ENCODE data around the gene HPCAL1.
A peak's percentile ranks its signal among the peaks of the same experiment; 100 is the strongest.

The HPCAL1 gene

DNA sequence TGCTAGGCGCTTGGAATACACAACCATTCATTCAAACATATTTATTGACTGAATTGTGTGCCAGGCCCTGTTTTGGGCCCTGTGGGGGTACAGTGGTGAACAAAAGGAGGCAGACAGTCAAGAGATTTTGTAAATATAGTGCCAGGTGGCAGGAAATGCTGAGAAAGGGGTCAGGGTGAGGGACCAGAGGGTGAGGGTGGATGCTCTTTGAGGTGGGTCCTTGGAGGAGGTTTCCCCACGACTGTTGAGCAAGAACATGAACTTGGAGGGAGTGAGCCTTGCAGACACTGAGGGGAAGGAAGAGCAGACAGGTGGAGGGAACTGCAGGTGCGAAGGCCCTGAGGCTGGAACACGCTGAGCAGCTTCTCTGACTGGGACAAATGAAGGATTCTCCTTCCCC is 104.7 kb downstream of the HPCAL1 start:
- DNase-seq (ENCODE audit: extremely low spot score) = no peak
- ChIA-PET POLR2A (interaction anchor here (1.4 kb wide), 1 partner anchor 41 kb away, joined by 3 read pairs; the partner anchor contains the start of gene ODC1), CTCF (interaction anchor here (0.9 to 9.8 kb wide), 15 partner anchors 9 to 335 kb away, joined by 3 to 168 read pairs (median 17); partner anchors contain the start of genes HPCAL1, ODC1 and RRM2)
- TF ChIP-seq, protein P1, sequence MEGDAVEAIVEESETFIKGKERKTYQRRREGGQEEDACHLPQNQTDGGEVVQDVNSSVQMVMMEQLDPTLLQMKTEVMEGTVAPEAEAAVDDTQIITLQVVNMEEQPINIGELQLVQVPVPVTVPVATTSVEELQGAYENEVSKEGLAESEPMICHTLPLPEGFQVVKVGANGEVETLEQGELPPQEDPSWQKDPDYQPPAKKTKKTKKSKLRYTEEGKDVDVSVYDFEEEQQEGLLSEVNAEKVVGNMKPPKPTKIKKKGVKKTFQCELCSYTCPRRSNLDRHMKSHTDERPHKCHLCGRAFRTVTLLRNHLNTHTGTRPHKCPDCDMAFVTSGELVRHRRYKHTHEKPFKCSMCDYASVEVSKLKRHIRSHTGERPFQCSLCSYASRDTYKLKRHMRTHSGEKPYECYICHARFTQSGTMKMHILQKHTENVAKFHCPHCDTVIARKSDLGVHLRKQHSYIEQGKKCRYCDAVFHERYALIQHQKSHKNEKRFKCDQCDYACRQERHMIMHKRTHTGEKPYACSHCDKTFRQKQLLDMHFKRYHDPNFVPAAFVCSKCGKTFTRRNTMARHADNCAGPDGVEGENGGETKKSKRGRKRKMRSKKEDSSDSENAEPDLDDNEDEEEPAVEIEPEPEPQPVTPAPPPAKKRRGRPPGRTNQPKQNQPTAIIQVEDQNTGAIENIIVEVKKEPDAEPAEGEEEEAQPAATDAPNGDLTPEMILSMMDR (IDR thresholded peaks at IDR 0.05; ENCODE audit: control extremely low read depth, extremely low read depth, low read depth, missing control alignments) = no peak

DNA sequence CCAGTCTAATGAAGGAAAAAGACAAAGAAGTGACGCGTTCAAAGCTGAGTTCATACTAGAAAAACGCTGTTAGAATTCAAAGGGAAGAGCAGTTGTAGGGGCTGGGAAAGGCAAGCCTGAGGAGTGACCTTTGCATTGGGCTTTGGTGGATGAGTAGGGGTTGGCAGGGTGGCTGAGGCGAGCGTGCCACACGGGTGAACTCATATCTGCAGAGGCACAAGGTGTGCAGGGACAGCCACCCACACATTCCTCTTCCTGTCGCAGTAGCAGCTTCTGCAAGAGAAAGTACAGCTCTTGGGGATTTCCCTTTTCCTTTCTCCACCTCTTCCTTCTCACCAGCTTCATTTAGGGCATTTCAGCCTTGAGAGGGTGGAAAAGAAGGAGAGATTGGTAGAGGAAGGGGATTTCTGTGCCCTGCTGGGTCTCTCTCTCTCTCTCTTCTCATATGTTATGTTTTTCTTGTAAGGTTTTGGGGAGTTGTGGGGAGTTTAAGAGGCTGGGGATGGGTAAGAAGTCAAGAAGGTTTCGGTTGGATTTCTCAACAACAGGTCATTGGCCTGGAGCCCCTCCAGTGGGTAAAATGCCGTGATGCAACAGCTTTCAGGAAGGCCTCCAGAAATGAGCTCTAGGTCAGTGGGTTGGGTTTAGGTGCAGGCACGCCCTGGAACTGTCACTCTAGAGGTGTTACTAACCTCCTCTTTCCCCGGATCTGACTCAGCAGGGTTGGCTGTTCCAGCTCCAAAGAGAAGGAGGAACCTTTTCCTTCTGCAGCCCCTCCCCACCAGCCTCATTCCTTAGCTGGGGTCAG is 105.3 kb downstream of the HPCAL1 start:
- peak; percentile 74 for DNase-seq (ENCODE audit: extremely low spot score)
- ChIA-PET POLR2A (interaction anchor here (0.9 to 1.5 kb wide), 5 partner anchors 14 to 40 kb away, joined by 3 to 5 read pairs (median 3); partner anchors contain the start of gene ODC1), CTCF (interaction anchor here (0.9 to 9.8 kb wide), 38 partner anchors 9 to 594 kb away, joined by 3 to 168 read pairs (median 8); partner anchors contain the start of genes HPCAL1, ODC1 and RRM2)
- TF ChIP-seq, protein P1 (IDR thresholded peaks at IDR 0.05; ENCODE audit: control extremely low read depth, extremely low read depth, low read depth, missing control alignments) = no peak

DNA sequence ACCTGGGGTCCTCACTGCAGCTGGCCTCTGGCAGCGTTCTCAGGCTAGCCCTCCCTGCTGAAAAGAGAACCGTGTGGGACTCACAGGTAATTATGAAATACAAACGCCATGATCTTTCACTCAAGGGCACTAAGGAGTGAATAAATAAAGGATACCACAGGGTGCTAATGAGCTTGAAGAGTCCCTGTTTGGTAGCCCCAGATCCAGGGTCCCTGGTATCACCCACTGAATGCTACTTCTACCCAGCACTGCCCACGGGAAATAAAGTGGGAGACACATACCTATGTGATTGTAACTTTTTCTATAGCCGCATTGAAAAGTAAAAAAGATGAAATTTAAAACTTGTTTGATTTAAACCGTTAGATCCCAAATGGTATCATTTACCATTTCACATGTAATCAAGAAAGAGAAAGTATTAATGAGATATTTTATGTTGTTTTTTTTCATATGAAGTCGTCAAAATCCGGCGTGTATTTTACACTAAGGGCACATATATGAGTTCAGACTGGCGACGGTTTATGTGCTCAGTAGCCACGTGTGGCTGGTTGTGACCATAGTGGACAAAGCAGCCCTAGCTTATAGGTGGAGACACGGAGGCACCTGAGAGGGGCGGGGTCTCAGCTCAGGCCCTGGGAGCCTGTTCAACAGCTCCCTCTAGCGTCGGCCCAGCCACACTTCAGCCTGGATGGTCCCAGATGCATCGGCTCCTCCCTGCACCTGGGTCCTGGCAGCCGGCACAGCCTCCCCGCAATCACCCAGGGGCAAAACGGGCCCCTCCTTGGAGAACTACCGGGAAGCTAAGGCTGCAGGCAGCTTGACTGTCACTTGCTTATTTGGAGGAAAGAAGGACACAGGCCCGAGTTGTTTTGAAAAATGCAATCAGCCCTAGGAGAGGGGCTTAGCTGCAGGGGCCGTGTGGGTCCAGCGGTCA is 106.2 kb downstream of the HPCAL1 start:
- ChIA-PET CTCF (interaction anchor here (0.6 to 9.8 kb wide), 71 partner anchors 12 to 595 kb away, joined by 3 to 168 read pairs (median 5); partner anchors contain the start of genes HPCAL1, ODC1 and RRM2), POLR2A (interaction anchor here (0.9 to 1.5 kb wide), 4 partner anchors 13 to 39 kb away, joined by 3 to 5 read pairs (median 3); partner anchors contain the start of gene ODC1)
- TF ChIP-seq, protein P1 (IDR thresholded peaks at IDR 0.05; ENCODE audit: control extremely low read depth, extremely low read depth, low read depth, missing control alignments) = peak; percentile 93
- DNase-seq (ENCODE audit: extremely low spot score) = peak; percentile 88

DNA sequence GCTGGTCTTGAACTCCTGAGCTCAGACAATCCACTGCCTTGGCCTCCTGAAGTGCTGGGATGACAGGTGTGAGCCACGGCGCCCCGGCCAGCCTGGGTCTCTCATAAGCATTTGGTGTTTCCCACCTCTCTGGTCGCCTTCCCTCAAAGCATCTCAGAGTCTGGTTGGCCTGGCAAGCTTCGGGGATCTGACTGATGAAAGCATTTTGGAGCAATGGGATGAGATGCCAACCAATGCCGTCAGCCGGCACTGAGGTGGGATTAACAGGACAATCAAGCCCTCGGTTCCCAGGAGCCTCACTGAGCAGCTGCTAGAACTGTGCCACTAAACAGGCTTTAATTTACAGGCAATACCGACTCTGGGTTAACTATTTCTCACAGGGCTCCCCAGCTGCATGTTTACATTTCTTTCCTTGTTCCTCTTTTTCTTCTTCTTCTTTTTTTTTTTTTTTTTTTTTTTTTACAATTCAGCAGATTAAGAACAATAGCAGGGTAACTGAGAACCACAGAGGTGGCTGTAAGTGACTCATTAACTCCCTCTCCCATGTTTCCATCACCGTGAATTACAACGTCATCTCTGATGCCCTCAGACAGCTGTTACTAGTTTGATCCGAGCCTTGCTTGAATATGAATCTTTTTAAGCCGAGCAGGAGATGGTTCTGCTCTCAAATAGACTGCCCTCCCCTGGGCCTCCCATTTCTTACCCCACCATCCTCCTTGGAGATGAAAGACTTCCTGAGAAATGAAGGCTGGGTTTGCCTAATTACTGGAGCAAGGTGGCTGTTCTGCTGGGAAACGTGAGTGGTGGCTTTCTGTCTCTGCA is 107.5 kb downstream of the HPCAL1 start:
- POLR2A ChIA-PET = interaction anchor here (0.6 to 1.6 kb wide), 5 partner anchors 16 to 1935 kb away, joined by 3 to 8 read pairs (median 4); partner anchors contain the start of gene ODC1
- CTCF ChIA-PET = interaction anchor here (0.8 to 9.8 kb wide), 46 partner anchors 12 to 595 kb away, joined by 3 to 168 read pairs (median 7); partner anchors contain the start of genes HPCAL1, ODC1 and RRM2
- TF ChIP-seq, protein P1 (IDR thresholded peaks at IDR 0.05; ENCODE audit: control extremely low read depth, extremely low read depth, low read depth, missing control alignments) = no peak
- DNase-seq (ENCODE audit: extremely low spot score) = peak; percentile 78

DNA sequence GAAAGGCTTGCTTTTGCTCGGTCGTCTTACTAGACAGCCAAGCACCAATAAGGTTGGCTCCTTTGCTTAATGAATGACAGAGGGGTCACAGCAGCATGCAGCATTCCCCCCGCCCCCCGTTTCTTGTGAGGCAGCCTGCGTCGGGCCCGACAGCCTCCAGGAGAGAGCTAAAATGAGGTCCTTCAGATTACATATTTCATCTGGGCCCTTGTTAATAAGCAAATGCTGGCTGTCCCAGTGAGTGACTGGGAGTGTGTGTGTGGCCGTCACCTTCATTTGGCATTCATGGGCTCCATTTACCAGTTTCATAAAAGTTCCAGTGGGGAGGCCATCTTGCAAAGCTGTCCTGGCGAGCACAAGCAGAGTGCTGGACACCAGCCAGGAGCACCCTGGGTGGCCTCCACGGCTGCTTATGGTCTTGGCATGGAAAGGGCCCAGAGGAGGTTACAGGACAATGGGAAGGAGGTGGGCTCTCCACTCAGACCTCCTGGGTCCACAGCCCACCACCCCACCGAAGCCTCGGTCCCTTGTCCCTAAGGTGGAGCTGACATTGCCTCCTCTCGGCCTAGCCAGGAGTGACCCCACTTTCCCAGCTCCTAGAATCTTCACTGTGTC is 108.2 kb downstream of the HPCAL1 start:
- no peak for DNase-seq (ENCODE audit: extremely low spot score)
- ChIA-PET POLR2A (interaction anchor here (0.6 to 1.6 kb wide), 4 partner anchors 13 to 1936 kb away, joined by 4 to 8 read pairs (median 7); no protein-coding TSS in a partner anchor), CTCF (interaction anchor here (0.8 to 9.8 kb wide), 10 partner anchors 11 to 339 kb away, joined by 3 to 168 read pairs (median 46); partner anchors contain the start of genes HPCAL1, ODC1 and RRM2)

More for the DNA sequence above, 108.2 kb downstream of the HPCAL1 start:
- TF ChIP-seq, protein P1 (IDR thresholded peaks at IDR 0.05; ENCODE audit: control extremely low read depth, extremely low read depth, low read depth, missing control alignments) = no peak

Measured in GM10248 (cell line).